Muscle layer of duodenum (tissue), 2 donors: ENCODE data around the gene MICAL3.

Experiments used
- H3K27ac ChIP-seq: one replicate; pipeline ENCODE4 v1.7.0; 2013; ENCODE audit warnings: mild to moderate bottlenecking, low read length
- H3K27me3 ChIP-seq: one replicate; pipeline ENCODE4 v1.7.0; 2013; ENCODE audit warnings: low read depth, mild to moderate bottlenecking, control low read depth, low read length
- H3K36me3 ChIP-seq, 2 donors: one replicate each; pipeline ENCODE4 v1.7.0; 2013; ENCODE audit warnings: low read length in 2 of 2, control low read depth in 1 of 2, mild to moderate bottlenecking in 1 of 2; ENCODE audit not compliant: insufficient read depth in 2 of 2, control insufficient read depth in 1 of 2
- H3K4me1 ChIP-seq, 2 donors: one replicate each; pipeline ENCODE4 v1.7.0; 2013; ENCODE audit warnings: low read length in 2 of 2, mild to moderate bottlenecking in 2 of 2, control low read depth in 1 of 2, moderate library complexity in 1 of 2; ENCODE audit not compliant: insufficient read depth in 2 of 2, control insufficient read depth in 1 of 2
- H3K4me3 ChIP-seq, 2 donors: one replicate each; pipeline ENCODE4 v1.7.0; 2013; ENCODE audit warnings: low read length in 2 of 2, low read depth in 1 of 2, mild to moderate bottlenecking in 1 of 2
- H3K9me3 ChIP-seq, 2 donors: one replicate each; pipeline ENCODE4 v1.7.0; 2013; ENCODE audit warnings: low read length in 2 of 2, control low read depth in 1 of 2, mild to moderate bottlenecking in 1 of 2; ENCODE audit not compliant: control insufficient read depth in 1 of 2
- donor health status: healthy.

Gene MICAL3

GRCh38 chr22:17916226-17916889, 108.0 kb downstream of the MICAL3 start:
- no peaks in the 10 kb centered on the region for H3K9me3 ChIP-seq
- H3K36me3 ChIP-seq = no peaks in the 10 kb centered on the region
- H3K4me3 ChIP-seq = no peak overlapping the region
- H3K27me3 ChIP-seq = no peaks in the 10 kb centered on the region
- H3K4me1 ChIP-seq = peaks cover 9 to 19% of the 10 kb centered on the region in 2 donors
- no peak overlapping the region for H3K27ac ChIP-seq

- no peak overlapping the region for H3K4me3 ChIP-seq
- H3K36me3 ChIP-seq = no peaks in the 10 kb centered on the region
- no peaks in the 10 kb centered on the region for H3K27me3 ChIP-seq
- H3K4me1 ChIP-seq = peaks cover 9 to 18% of the 10 kb centered on the region in 2 donors
- no peaks in the 10 kb centered on the region for H3K9me3 ChIP-seq
- H3K27ac ChIP-seq = no peak overlapping the region
Measured at GRCh38 chr22:17915676-17916075, 108.7 kb downstream of the MICAL3 start.

- H3K9me3 ChIP-seq = no peaks in the 10 kb centered on the region
- H3K4me1 ChIP-seq = peaks cover 11 to 20% of the 10 kb centered on the region in 2 donors
- H3K4me3 ChIP-seq = no peak overlapping the region
- no peaks in the 10 kb centered on the region for H3K27me3 ChIP-seq
- no peak overlapping the region for H3K27ac ChIP-seq
- H3K36me3 ChIP-seq = no peaks in the 10 kb centered on the region
Measured at GRCh38 chr22:17915188-17915587, 109.2 kb downstream of the MICAL3 start.

- H3K4me3 ChIP-seq = no peak overlapping the region
- H3K27ac ChIP-seq = no peak overlapping the region
- peaks cover 12 to 27% of the 10 kb centered on the region in 2 donors for H3K4me1 ChIP-seq
- no peaks in the 10 kb centered on the region for H3K27me3 ChIP-seq
- no peaks in the 10 kb centered on the region for H3K9me3 ChIP-seq
- no peaks in the 10 kb centered on the region for H3K36me3 ChIP-seq
Measured at GRCh38 chr22:17914474-17914873, 109.9 kb downstream of the MICAL3 start.

- Histone ChIP-seq H3K27ac (no peak overlapping the region), H3K4me1 (peaks cover 11 to 29% of the 10 kb centered on the region in 2 donors)
Measured at GRCh38 chr22:17913801-17914347, 110.5 kb downstream of the MICAL3 start.

GRCh38 chr22:17912945-17913721, 111.2 kb downstream of the MICAL3 start:
- Histone ChIP-seq H3K9me3 (no peaks in the 10 kb centered on the region), H3K36me3 (no peaks in the 10 kb centered on the region), H3K27me3 (no peaks in the 10 kb centered on the region), H3K27ac (no peak overlapping the region), H3K4me3 (no peak overlapping the region), H3K4me1 (peaks cover 11 to 29% of the 10 kb centered on the region in 2 donors)

More at GRCh38 chr22:17913801-17914347, 110.5 kb downstream of the MICAL3 start:
- no peaks in the 10 kb centered on the region for H3K36me3 ChIP-seq
- no peaks in the 10 kb centered on the region for H3K9me3 ChIP-seq
- no peak overlapping the region for H3K4me3 ChIP-seq
- H3K27me3 ChIP-seq = no peaks in the 10 kb centered on the region

GRCh38 chr22:17911887-17912286, 112.5 kb downstream of the MICAL3 start:
- Histone ChIP-seq H3K9me3 (no peaks in the 10 kb centered on the region), H3K36me3 (no peaks in the 10 kb centered on the region), H3K4me1 (peaks cover 11 to 29% of the 10 kb centered on the region in 2 donors), H3K4me3 (no peak overlapping the region), H3K27me3 (no peaks in the 10 kb centered on the region), H3K27ac (peak overlapping the region; percentile 75)

GRCh38 chr22:17911312-17911705, 113.1 kb downstream of the MICAL3 start:
- peaks cover 11 to 29% of the 10 kb centered on the region in 2 donors for H3K4me1 ChIP-seq
- peak overlapping the region; percentile 75 for H3K27ac ChIP-seq
- no peak overlapping the region for H3K4me3 ChIP-seq

GRCh38 chr22:17910561-17911311, 113.6 kb downstream of the MICAL3 start:
- Histone ChIP-seq H3K4me1 (peaks cover 11 to 29% of the 10 kb centered on the region in 2 donors), H3K27ac (peak overlapping the region; percentile 75), H3K4me3 (no peak overlapping the region), H3K36me3 (peaks cover 6 to 9% of the 10 kb centered on the region in 2 donors), H3K27me3 (no peaks in the 10 kb centered on the region), H3K9me3 (no peaks in the 10 kb centered on the region)

More at GRCh38 chr22:17911312-17911705, 113.1 kb downstream of the MICAL3 start:
- no peaks in the 10 kb centered on the region for H3K9me3 ChIP-seq
- H3K36me3 ChIP-seq = peaks cover 0 to 3% of the 10 kb centered on the region in 2 donors
- H3K27me3 ChIP-seq = no peaks in the 10 kb centered on the region

- Histone ChIP-seq H3K9me3 (no peaks in the 10 kb centered on the region), H3K27ac (no peak overlapping the region), H3K27me3 (no peaks in the 10 kb centered on the region), H3K36me3 (peaks cover 13 to 20% of the 10 kb centered on the region in 2 donors), H3K4me3 (no peak overlapping the region), H3K4me1 (peaks cover 21 to 30% of the 10 kb centered on the region in 2 donors)
Measured at GRCh38 chr22:17907748-17908051, 116.7 kb downstream of the MICAL3 start.
